HL-60/S4 treated with retinoic acid at 250 ng/mL for 4 days and 3 days (cell line): Measurements from ENCODE around the gene TMEM38A.
"Not testable (repeated sequence)": the region's sequence is repeated elsewhere in the genome, so short reads cannot be mapped to it uniquely, and the experiment has no call there.

Experiments used
- in situ Hi-C: fragments of 300-500 bp; cut with MboI; formaldehyde crosslinking; loops from 2 replicates; pipeline ENCODE4 v1.7.0; 2022; ENCODE audit warnings: low sequenced_read_pairs

Gene TMEM38A

GRCh38 chr19:16637535-16637934 lies 23.4 kb upstream of the TMEM38A start:
- in situ Hi-C loops: no loop called here

GRCh38 chr19:16638666-16639065 lies 22.3 kb upstream of the TMEM38A start:
- in situ Hi-C loops: no loop called here

GRCh38 chr19:16640951-16641350 lies 20.0 kb upstream of the TMEM38A start:
- in situ Hi-C loops: no loop called here

DNA sequence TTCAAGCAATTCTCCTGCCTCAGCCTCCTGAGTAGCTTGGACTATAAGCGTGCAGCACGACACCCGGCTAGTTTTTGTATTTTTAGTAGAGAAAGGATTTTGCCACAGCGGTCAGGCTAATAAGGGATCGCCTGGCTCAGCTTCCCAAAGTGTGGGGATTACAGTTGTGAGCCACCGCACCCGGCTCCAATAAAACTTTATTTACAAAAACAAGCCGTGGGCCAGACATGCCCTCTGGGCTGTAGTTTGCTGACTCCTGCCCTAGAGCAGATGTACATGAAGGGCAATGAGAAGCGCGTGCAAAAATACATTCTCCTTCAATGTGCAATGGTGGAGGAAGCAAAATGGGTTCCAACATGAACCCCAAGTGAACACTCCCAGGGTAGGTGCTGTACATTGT lies 19.2 kb upstream of the TMEM38A start:
- in situ Hi-C loops: no loop called here

- in situ Hi-C loops: no loop called here
Measured at GRCh38 chr19:16645140-16645539, 15.8 kb upstream of the TMEM38A start.

GRCh38 chr19:16649734-16650133 lies 11.2 kb upstream of the TMEM38A start:
- in situ Hi-C loops: no loop called here

- in situ Hi-C loops: no loop called here
Measured at GRCh38 chr19:16650821-16651220, 10.1 kb upstream of the TMEM38A start.

GRCh38 chr19:16651421-16652188 lies 9.3 kb upstream of the TMEM38A start:
- in situ Hi-C loops: not testable (repeated sequence)

- in situ Hi-C loops: no loop called here
Measured at GRCh38 chr19:16652854-16653253, 8.1 kb upstream of the TMEM38A start.

DNA sequence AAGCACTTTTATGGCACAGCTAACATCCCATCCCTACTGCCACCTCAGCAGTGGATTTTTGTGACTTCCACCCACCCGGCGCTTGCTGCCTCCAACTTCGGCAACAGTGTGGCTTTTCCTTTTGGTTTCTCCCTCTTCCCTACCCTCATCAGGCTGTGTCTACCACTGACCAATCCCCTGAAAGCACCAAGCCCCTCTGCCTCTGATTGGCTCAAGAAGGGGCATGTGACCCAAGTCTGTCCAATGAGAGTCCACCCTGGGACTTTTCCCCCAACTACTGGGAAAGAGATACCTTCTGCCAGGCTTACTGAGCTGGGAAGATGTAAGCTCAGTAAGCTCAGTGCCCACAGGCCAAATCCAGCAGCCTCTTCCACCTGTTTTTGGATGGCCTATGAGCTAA lies 6.8 kb upstream of the TMEM38A start:
- in situ Hi-C loops: no loop called here

- in situ Hi-C loops: no loop called here
Measured at GRCh38 chr19:16654627-16655026, 6.3 kb upstream of the TMEM38A start.

DNA sequence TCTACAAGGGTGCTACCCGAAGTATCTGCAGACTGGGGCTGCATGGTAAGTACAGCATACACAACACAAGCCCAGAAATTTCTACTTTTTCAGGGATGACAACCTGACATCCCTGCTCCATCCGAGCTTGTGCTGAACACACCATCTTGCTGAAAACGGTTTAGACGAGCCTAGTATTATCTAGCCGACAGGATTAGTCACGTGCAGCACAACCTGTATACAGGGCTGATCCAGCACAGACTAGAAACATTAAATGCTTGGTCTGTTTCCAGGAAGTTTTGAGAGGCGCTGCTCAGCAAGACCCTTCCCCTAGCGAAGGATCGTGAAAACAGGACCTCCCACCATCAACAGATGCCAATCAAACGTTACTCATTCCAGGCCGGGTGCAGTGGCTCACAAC lies 5.2 kb upstream of the TMEM38A start:
- in situ Hi-C loops: no loop called here

- in situ Hi-C loops: no loop called here
Measured at GRCh38 chr19:16657384-16657783, 3.6 kb upstream of the TMEM38A start.

DNA sequence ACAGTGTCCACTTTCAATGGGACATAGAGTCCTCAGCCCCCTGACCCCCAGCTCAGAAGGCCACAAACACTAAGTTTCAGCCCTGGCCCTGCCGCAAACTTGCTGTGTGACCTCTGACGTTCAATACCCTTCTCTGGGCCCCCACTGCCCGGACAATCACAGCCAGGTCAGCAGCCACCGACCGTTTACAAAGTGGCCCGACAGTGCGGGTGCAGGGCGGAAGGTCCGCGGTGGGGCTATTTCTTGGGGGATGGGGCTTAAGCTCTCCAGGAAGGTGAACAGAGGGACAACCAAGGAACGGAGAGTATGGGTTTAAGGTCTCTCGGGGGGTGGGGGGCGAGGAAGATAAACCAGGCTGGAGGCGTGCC lies 1.5 kb upstream of the TMEM38A start:
- in situ Hi-C loops: no loop called here

- in situ Hi-C loops: no loop called here
Measured at GRCh38 chr19:16659832-16660708, 869 bp upstream of the TMEM38A start, which contains the start of gene SMIM7. Gene SMIM7, minus strand, starts transcription at chr19:16660144. Its CDS starts 34 bp downstream, at chr19:16660110.

- in situ Hi-C loops: no loop called here
Measured at GRCh38 chr19:16661480-16662034, 618 bp downstream of the TMEM38A start.

DNA sequence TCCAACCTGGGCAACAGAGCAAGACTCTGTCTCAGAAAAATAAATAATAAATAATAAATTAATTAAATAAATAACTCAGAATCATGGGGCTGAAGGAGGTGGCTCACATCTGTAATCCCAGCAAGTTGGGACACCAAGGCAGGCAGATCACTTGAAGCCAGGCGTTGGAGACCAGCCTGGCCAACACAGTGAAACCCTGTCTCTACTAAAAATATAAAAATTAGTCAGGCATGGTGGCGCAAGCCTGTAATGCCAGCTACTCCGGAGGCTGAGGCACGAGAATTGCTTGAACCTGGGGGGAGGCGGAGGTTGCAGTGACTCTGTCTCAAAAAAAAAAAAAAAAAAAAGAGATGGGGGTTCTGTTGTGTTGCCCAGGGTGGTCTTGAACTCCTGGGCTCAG lies 7.2 kb downstream of the TMEM38A start:
- in situ Hi-C loops: no loop called here

GRCh38 chr19:16668702-16669101 lies 7.8 kb downstream of the TMEM38A start:
- in situ Hi-C loops: not testable (repeated sequence)

DNA sequence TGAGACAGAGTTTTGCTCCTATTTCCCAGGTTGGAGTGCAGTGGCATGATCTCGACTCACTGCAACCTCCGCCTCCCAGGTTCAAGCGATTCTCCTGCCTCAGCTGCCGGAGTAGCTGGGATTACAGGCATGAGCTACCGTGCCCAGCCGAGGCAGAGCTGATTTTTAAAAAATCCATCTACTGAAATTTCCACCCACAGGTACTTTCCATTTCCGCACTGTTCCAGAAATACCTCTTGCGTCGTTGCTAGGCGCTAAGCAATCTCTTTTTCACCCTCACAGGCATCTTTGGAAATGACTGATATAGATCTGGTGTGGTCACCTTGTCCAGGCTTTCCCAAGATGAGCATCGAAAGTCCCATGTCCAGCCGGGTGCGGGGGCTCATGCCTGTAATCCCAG lies 9.4 kb downstream of the TMEM38A start:
- in situ Hi-C loops: no loop called here

- in situ Hi-C loops: no loop called here
Measured at GRCh38 chr19:16671652-16672274, 10.8 kb downstream of the TMEM38A start.

DNA sequence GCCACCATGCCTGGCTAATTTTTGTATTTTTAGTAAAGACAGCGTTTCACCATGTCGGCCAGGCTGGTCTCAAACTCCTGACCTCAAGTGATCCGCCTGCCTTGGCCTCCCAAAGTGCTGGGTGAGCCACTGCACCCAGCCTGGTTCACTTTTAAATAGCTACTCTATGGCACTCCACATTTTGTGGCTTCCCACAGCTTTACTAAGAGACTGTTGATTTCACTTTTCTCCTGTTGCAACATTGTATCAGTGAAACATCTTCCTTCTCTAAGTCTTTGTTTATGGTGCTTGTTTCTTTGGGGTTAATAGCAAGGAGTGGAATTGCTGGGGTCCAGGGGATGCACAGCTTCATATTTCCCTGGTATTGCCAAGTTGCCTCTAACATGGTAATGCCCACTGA lies 12.3 kb downstream of the TMEM38A start:
- in situ Hi-C loops: no loop called here
